Activated CD8-positive, alpha-beta memory T cell treated with anti-CD3 and anti-CD28 coated beads, Interleukin-2, amount 10 ng/mL, durations not matched to agents 7 days and 5 days (primary cell): ENCODE data around the gene MATK. TPM values are rescaled to one million over a fixed set of nuclear protein-coding genes. Genes with fewer than 3 reads are reported as not detected.
"Not testable (repeated sequence)": the region's sequence is repeated elsewhere in the genome, so short reads cannot be mapped to it uniquely, and the experiment has no call there.

Experiments
- ATAC-seq: fragments of 150-1000 bp; cut with Tn5 transposase; one replicate; pipeline ENCODE4 v1.10.0; 2021; ENCODE audit warnings: moderate library complexity
- CTCF ChIA-PET: fragments of 350-600 bp; sonication (Branson Sonifier 250); formaldehyde crosslinking; loops from one replicate; lab custom pipeline; 2021; ENCODE audit warnings: antibody characterized with exemption; lab: Charles Lee
- DNase-seq: peaks from one replicate; pipeline ENCODE4 v3.0.0-alpha.2; 2020
- H3K27ac Mint-ChIP-seq: one replicate; pipeline ENCODE4 v1.8.0; 2021; ENCODE audit warnings: mild to moderate bottlenecking, mixed read lengths
- H3K27me3 Mint-ChIP-seq: one replicate; pipeline ENCODE4 v1.8.0; 2021; ENCODE audit warnings: mixed read lengths
- H3K36me3 Mint-ChIP-seq: one replicate; pipeline ENCODE4 v1.8.0; 2021; ENCODE audit warnings: mild to moderate bottlenecking, mixed read lengths
- H3K4me1 Mint-ChIP-seq: one replicate; pipeline ENCODE4 v1.8.0; 2021; ENCODE audit warnings: mixed read lengths
- H3K4me3 Mint-ChIP-seq: one replicate; pipeline ENCODE4 v1.8.0; 2021; ENCODE audit warnings: mild to moderate bottlenecking, moderate library complexity, mixed read lengths
- H3K9me3 Mint-ChIP-seq: one replicate; pipeline ENCODE4 v1.8.0; 2022; ENCODE audit warnings: low read depth, mixed read lengths
- total RNA-seq, 2 experiments: library from RNA; stranded (reverse); gene quantifications; one replicate each; pipeline ENCODE4 v1.2.3, GENCODE V29; 2021

Gene MATK
- total RNA-seq, 2 experiments from 2014 or later, result 26.8 to 30.8 TPM

- DNase-seq, result peak; percentile 56
- Mint-ChIP-seq H3K27ac (peak overlapping the region; percentile 96), H3K4me3 (peak overlapping the region; percentile 95), H3K4me1 (peaks cover 30% of the 10 kb centered on the region), H3K9me3 (no peaks in the 10 kb centered on the region), H3K36me3 (no peaks in the 10 kb centered on the region), H3K27me3 (peaks cover 3% of the 10 kb centered on the region)
- ATAC-seq, result no peak
- CTCF ChIA-PET, result interaction anchor here (0.7 to 6.9 kb wide), 9 partner anchors 28 to 875 kb away, joined by 3 to 68 read pairs (median 7); no protein-coding TSS in a partner anchor
These were observed 25.3 kb downstream of the MATK start for GRCh38 chr19:3760871-3761361.

GRCh38 chr19:3759482-3760254, 26.5 kb downstream of the MATK start:
- Mint-ChIP-seq H3K4me1 (peaks cover 37% of the 10 kb centered on the region), H3K36me3 (no peaks in the 10 kb centered on the region), H3K4me3 (peak overlapping the region; percentile 33), H3K9me3 (no peaks in the 10 kb centered on the region), H3K27ac (peak overlapping the region; percentile 40), H3K27me3 (peaks cover 3% of the 10 kb centered on the region)
- ATAC-seq (no peak), DNase-seq (no peak)
- CTCF ChIA-PET, result interaction anchor here (0.5 to 6.9 kb wide), 6 partner anchors 12 to 93 kb away, joined by 3 to 68 read pairs (median 4); no protein-coding TSS in a partner anchor

GRCh38 chr19:3758297-3758696, 27.9 kb downstream of the MATK start:
- not testable (repeated sequence) for H3K27me3 Mint-ChIP-seq, H3K9me3 Mint-ChIP-seq, H3K36me3 Mint-ChIP-seq, H3K27ac Mint-ChIP-seq, H3K4me3 Mint-ChIP-seq, ATAC-seq, DNase-seq
- peaks cover 36% of the 10 kb centered on the region for H3K4me1 Mint-ChIP-seq
- CTCF ChIA-PET, result interaction anchor here (6.9 kb wide), 1 partner anchor 63 kb away, joined by 68 read pairs; no protein-coding TSS in a partner anchor

- peaks cover 30% of the 10 kb centered on the region for H3K4me1 Mint-ChIP-seq
- not testable (repeated sequence) for DNase-seq, H3K36me3 Mint-ChIP-seq, H3K27me3 Mint-ChIP-seq, H3K27ac Mint-ChIP-seq, H3K4me3 Mint-ChIP-seq, H3K9me3 Mint-ChIP-seq, ATAC-seq
- CTCF ChIA-PET, result interaction anchor here (6.9 kb wide), 1 partner anchor 64 kb away, joined by 68 read pairs; no protein-coding TSS in a partner anchor
These were observed 28.5 kb downstream of the MATK start for GRCh38 chr19:3757705-3758104.

- Mint-ChIP-seq H3K9me3 (no peaks in the 10 kb centered on the region), H3K36me3 (peaks cover 10% of the 10 kb centered on the region), H3K27ac (no peak overlapping the region), H3K4me1 (peaks cover 9% of the 10 kb centered on the region), H3K27me3 (no peaks in the 10 kb centered on the region), H3K4me3 (no peak overlapping the region)
- ATAC-seq (no peak), DNase-seq (no peak)
- CTCF ChIA-PET, result no interaction called here
These were observed 32.4 kb downstream of the MATK start for GRCh38 chr19:3753631-3754410.

- H3K36me3 Mint-ChIP-seq, result peaks cover 10% of the 10 kb centered on the region
- DNase-seq (no peak), ATAC-seq (no peak)
- peaks cover 8% of the 10 kb centered on the region for H3K4me1 Mint-ChIP-seq
- CTCF ChIA-PET, result interaction anchor here (2.1 kb wide), 1 partner anchor 10 kb away, joined by 5 read pairs; the partner anchor contains the start of gene MRPL54
- H3K9me3 Mint-ChIP-seq, result no peaks in the 10 kb centered on the region
- H3K4me3 Mint-ChIP-seq, result no peak overlapping the region
- no peaks in the 10 kb centered on the region for H3K27me3 Mint-ChIP-seq
- no peak overlapping the region for H3K27ac Mint-ChIP-seq
These were observed 33.7 kb downstream of the MATK start for GRCh38 chr19:3752492-3752891.

- no peak for DNase-seq
- H3K36me3 Mint-ChIP-seq, result peaks cover 10% of the 10 kb centered on the region
- ATAC-seq, result no peak
- H3K4me1 Mint-ChIP-seq, result peaks cover 8% of the 10 kb centered on the region
- H3K27ac Mint-ChIP-seq, result no peak overlapping the region
- no peaks in the 10 kb centered on the region for H3K27me3 Mint-ChIP-seq
- no peaks in the 10 kb centered on the region for H3K9me3 Mint-ChIP-seq
- CTCF ChIA-PET, result interaction anchor here (2.1 kb wide), 1 partner anchor 11 kb away, joined by 5 read pairs; the partner anchor contains the start of gene MRPL54
- H3K4me3 Mint-ChIP-seq, result no peak overlapping the region
These were observed 34.9 kb downstream of the MATK start for GRCh38 chr19:3751236-3751635.

- Mint-ChIP-seq H3K36me3 (peaks cover 10% of the 10 kb centered on the region), H3K27ac (no peak overlapping the region), H3K4me1 (peaks cover 4% of the 10 kb centered on the region), H3K4me3 (no peak overlapping the region), H3K27me3 (no peaks in the 10 kb centered on the region), H3K9me3 (no peaks in the 10 kb centered on the region)
- DNase-seq, result no peak
- CTCF ChIA-PET, result no interaction called here
- no peak for ATAC-seq
These were observed 36.0 kb downstream of the MATK start for GRCh38 chr19:3750211-3750610.

GRCh38 chr19:3748965-3749364, 37.2 kb downstream of the MATK start:
- ATAC-seq, result no peak
- Mint-ChIP-seq H3K27me3 (no peaks in the 10 kb centered on the region), H3K9me3 (no peaks in the 10 kb centered on the region), H3K4me1 (no peaks in the 10 kb centered on the region), H3K4me3 (no peak overlapping the region), H3K27ac (no peak overlapping the region), H3K36me3 (peaks cover 10% of the 10 kb centered on the region)
- CTCF ChIA-PET, result no interaction called here
- DNase-seq, result no peak

- no peak overlapping the region for H3K27ac Mint-ChIP-seq
- DNase-seq, result no peak
- no peak overlapping the region for H3K4me3 Mint-ChIP-seq
- H3K4me1 Mint-ChIP-seq, result no peaks in the 10 kb centered on the region
- H3K36me3 Mint-ChIP-seq, result peaks cover 10% of the 10 kb centered on the region
- ATAC-seq, result no peak
- H3K27me3 Mint-ChIP-seq, result no peaks in the 10 kb centered on the region
- H3K9me3 Mint-ChIP-seq, result no peaks in the 10 kb centered on the region
- CTCF ChIA-PET, result interaction anchor here (0.9 kb wide), 1 partner anchor 16 kb away, joined by 3 read pairs; the partner anchor contains the start of gene MRPL54
These were observed 39.7 kb downstream of the MATK start for GRCh38 chr19:3746371-3747056.

GRCh38 chr19:3745363-3746045, 40.7 kb downstream of the MATK start:
- H3K9me3 Mint-ChIP-seq, result no peaks in the 10 kb centered on the region

GRCh38 chr19:3743486-3743885, 42.7 kb downstream of the MATK start:
- Mint-ChIP-seq H3K27me3 (no peaks in the 10 kb centered on the region), H3K27ac (no peak overlapping the region), H3K4me1 (peaks cover 11% of the 10 kb centered on the region), H3K9me3 (no peaks in the 10 kb centered on the region), H3K4me3 (no peak overlapping the region), H3K36me3 (no peaks in the 10 kb centered on the region)
- DNase-seq, result no peak
- no peak for ATAC-seq
- CTCF ChIA-PET, result interaction anchor here (1.1 kb wide), 1 partner anchor 19 kb away, joined by 4 read pairs; the partner anchor contains the start of gene MRPL54

More at GRCh38 chr19:3745363-3746045, 40.7 kb downstream of the MATK start:
- Mint-ChIP-seq H3K27ac (no peak overlapping the region), H3K4me3 (no peak overlapping the region), H3K27me3 (no peaks in the 10 kb centered on the region), H3K36me3 (peaks cover 6% of the 10 kb centered on the region), H3K4me1 (no peaks in the 10 kb centered on the region)
- DNase-seq (no peak), ATAC-seq (no peak)
- CTCF ChIA-PET, result no interaction called here
